Kidney epithelial cell (primary cell): Measurements from ENCODE around the gene ACTR10. TPM values are rescaled to one million over a fixed set of nuclear protein-coding genes. Genes with fewer than 3 reads are reported as not detected.
"Not testable (repeated sequence)": the region's sequence is repeated elsewhere in the genome, so short reads cannot be mapped to it uniquely, and the experiment has no call there.

Experiments
- DNase-seq: peaks from one replicate; pipeline ENCODE4 v3.0.0-alpha.2; 2010; ENCODE audit warnings: low read depth
- H3K27me3 ChIP-seq: 2 replicates; pipeline ENCODE4 v1.6.0; 2011; ENCODE audit warnings: low read length; ENCODE audit not compliant: control insufficient read depth, insufficient read depth
- H3K36me3 ChIP-seq: 2 replicates; pipeline ENCODE4 v1.5.1; 2011; ENCODE audit warnings: low read length; ENCODE audit not compliant: control insufficient read depth, insufficient read depth
- H3K4me3 ChIP-seq: 2 replicates; pipeline ENCODE4 v1.5.1; 2011; ENCODE audit warnings: low read depth, mild to moderate bottlenecking, control low read depth, low read length
- total RNA-seq: library from RNA; depleted of rRNA; stranded (reverse); fragments of >200 nt; gene quantifications from 2 replicates; pipeline ENCODE4 v1.2.3, GENCODE V29; 2015
- TF ChIP-seq, protein P1 (sequence below): IDR thresholded peaks from 2 replicates; pipeline ENCODE4 v1.5.1; 2011; ENCODE audit warnings: mild to moderate bottlenecking, moderate library complexity, low read length, control low read depth, inconsistent platforms; ENCODE audit not compliant: insufficient read depth, poor library complexity, severe bottlenecking

ACTR10 gene
- total RNA-seq, 1 donor from 2014 or later: 83.6 TPM

DNA sequence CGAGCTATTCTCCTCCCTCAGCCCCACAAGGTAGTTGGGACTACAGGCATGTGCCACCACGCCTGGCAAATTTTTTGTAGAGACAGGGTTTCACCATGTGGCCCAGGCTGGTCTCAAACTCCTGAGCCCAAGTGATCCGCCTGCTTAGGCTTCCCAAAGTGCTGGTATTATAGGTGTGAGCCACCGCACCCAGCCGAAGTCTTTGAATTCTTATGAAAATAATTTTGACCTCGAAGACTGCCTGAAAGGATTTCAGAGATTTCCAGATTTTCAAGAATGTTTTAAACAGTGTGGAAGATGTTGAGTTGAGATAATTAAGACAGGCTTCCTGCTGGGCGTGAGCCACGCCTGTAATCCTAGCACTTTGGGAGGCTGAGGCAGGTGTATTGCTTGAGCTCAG lies 49.7 kb downstream of the ACTR10 start:
- DNase-seq: no peak
- Histone ChIP-seq H3K4me3 (no peak overlapping the region), H3K36me3 (no peaks in the 10 kb centered on the region), H3K27me3 (no peaks in the 10 kb centered on the region)
- TF ChIP-seq, protein P1, sequence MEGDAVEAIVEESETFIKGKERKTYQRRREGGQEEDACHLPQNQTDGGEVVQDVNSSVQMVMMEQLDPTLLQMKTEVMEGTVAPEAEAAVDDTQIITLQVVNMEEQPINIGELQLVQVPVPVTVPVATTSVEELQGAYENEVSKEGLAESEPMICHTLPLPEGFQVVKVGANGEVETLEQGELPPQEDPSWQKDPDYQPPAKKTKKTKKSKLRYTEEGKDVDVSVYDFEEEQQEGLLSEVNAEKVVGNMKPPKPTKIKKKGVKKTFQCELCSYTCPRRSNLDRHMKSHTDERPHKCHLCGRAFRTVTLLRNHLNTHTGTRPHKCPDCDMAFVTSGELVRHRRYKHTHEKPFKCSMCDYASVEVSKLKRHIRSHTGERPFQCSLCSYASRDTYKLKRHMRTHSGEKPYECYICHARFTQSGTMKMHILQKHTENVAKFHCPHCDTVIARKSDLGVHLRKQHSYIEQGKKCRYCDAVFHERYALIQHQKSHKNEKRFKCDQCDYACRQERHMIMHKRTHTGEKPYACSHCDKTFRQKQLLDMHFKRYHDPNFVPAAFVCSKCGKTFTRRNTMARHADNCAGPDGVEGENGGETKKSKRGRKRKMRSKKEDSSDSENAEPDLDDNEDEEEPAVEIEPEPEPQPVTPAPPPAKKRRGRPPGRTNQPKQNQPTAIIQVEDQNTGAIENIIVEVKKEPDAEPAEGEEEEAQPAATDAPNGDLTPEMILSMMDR: no peak

DNA sequence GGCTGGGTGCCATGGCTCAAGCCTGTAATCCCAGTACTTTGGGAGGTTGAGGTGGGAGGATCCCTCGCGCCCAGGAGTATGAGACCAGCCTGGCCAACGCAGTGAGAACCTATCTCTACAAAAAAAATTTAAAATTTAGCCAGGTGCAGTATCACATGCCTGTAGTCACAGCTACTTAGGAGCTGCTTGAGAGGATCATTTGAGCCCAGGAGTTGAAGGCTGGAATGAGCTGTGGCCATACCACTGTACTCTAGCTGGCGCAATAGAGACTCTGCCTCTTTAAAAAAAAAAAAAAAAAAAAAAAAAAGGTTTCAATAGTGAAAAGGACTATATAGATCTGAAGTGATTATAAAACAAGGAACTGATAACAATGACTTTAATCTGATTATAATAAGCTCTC lies 58.2 kb downstream of the ACTR10 start:
- Histone ChIP-seq H3K4me3 (no peak overlapping the region), H3K36me3 (no peaks in the 10 kb centered on the region), H3K27me3 (no peaks in the 10 kb centered on the region)
- TF ChIP-seq, protein P1: no peak
- DNase-seq: no peak

DNA sequence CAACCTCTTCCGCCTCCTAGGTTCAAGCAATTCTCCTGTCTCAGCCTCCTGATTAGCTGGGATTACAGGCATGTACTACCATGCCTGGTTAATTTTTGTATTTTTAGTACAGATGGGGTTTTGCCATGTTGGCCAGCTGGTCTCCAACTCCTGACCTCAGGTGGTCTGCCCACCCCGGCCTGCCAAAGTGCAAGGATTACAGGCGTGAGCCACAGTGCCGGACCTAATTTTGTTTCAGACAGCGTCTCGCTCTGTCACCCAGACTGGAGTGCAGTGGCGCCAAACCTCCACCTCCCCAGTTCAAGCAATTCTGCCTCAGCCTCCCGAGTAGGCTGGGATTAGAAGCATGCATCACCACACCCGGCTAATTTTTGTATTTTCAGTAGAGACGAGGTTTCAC lies 62.1 kb downstream of the ACTR10 start:
- H3K4me3 ChIP-seq, H3K27me3 ChIP-seq, H3K36me3 ChIP-seq, DNase-seq: not testable (repeated sequence)

DNA sequence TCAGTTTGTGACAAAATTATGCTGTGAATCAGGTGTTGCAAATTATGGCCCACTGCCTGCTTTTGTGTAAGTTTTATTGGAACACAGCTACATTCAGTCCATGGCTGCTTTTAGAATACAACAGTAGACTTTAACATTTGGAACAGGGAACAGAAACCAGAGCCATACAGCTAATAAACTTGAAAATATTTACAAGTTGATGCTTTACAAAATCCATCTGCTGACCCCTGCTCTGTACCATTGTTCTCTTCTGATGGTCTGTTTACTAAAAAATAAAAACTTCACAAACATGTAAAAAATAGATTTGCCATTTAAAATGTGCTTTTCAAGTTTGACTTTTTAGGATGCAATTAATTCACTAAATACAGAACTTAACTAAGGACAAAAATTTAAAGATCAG lies 65.5 kb downstream of the ACTR10 start:
- no peak overlapping the region for H3K4me3 ChIP-seq
- TF ChIP-seq, protein P1: no peak
- H3K36me3 ChIP-seq: no peaks in the 10 kb centered on the region
- DNase-seq: no peak
- no peaks in the 10 kb centered on the region for H3K27me3 ChIP-seq

DNA sequence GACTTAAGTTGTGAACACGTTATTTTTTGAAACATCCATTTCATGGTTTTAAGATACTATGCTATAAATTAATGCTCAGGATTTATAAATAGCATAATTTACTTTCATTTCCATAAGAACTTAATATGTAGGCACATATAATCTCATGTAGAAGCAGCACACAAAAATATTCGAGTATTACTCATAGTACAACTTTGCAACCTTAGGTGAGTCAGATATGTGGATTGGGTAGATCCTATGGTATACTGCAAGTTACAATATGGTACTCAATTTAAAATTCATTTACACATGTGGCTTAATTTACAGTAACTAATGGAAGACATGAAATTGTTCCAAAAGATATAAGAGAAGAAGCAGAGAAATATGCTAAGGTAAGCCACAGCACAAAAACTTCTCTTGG lies 70.7 kb downstream of the ACTR10 start:
- DNase-seq: no peak
- TF ChIP-seq, protein P1: no peak
- no peaks in the 10 kb centered on the region for H3K36me3 ChIP-seq
- no peak overlapping the region for H3K4me3 ChIP-seq
- no peaks in the 10 kb centered on the region for H3K27me3 ChIP-seq

DNA sequence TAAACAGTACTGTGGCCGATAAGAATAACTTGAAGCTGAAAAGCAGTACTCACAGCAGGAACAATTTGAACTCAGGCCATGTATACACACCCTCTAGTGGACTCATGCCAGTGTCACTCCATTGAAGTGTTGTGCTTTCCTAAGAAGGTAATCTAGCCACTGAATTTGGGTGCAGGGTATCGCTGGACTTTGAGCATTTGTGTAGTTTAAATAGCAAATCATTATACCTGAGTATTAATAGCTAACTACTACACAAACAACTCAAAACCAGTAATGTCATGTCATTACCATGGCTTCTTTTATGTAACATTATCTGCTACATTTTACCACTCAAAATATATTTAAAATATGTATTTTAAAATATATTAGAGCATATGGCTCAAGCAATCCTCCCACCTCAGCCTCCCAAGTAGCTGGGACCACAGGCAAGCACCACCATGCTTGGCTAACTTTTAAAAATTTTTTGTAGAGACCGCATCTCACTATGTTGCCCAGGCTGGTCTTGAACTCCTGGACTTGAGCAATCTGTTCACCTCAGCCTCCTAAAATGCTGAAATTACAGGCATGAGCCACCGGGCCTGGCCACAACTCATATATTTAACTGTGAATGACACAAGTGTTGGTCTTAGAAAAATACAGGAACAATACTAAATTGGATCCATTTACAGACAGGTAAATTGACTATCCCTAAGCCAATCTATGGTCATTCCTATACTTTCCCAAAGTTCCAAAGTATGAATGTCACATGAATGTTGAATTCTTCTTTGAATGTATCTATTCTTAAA lies 72.8 kb downstream of the ACTR10 start:
- no peak for DNase-seq
- no peaks in the 10 kb centered on the region for H3K36me3 ChIP-seq
- H3K27me3 ChIP-seq: no peaks in the 10 kb centered on the region
- TF ChIP-seq, protein P1: peak; percentile 13
- no peak overlapping the region for H3K4me3 ChIP-seq
